GM18858 (cell line): ENCODE data around the gene CCL5.

ENCODE experiments used
- ATAC-seq: cut with Tn5 transposase; IDR thresholded peaks from one replicate; pipeline ENCODE4 v1.9.1; 2021; ENCODE audit not compliant: unreplicated experiment

CCL5 gene

GRCh38 chr17:35868737-35869136 lies 11.4 kb downstream of the CCL5 start, which contains the start of gene HEATR9:
Gene HEATR9, minus strand, starts transcription at chr17:35868891. Its CDS starts 149 bp downstream, at chr17:35868742.
- no peak for ATAC-seq

GRCh38 chr17:35867574-35867973 lies 12.6 kb downstream of the CCL5 start:
- no peak for ATAC-seq

DNA sequence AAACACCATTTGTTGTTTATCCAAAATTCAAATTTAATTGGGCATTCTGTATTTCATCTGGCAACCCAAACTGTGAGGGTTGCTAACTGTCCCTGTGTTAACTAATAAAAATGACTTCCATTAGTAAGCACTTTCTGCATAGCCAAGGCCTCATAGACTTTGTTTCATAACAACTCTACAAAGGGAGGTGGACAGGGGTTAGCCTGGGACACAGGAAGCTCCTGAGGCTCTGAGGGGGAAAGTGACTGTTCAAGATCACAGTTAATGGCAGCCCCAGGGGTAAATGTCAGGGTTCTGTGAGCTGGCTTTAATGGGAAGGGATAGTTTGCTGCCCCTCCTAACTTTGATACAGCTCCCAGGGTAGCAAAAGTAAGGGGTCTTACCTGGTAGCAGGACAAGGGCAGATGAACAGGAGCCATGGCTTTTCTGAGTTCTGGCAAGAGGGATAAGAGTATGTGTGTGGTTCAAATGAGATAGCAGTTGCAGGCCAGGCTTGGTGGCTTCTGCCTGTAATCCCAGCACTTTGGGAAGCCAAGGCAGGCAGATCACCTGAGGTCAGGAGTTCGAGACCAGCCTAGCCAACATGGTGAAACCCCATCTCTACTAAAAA lies 13.7 kb downstream of the CCL5 start:
- ATAC-seq: no peak

GRCh38 chr17:35865412-35866340 lies 14.5 kb downstream of the CCL5 start:
- no peak for ATAC-seq

DNA sequence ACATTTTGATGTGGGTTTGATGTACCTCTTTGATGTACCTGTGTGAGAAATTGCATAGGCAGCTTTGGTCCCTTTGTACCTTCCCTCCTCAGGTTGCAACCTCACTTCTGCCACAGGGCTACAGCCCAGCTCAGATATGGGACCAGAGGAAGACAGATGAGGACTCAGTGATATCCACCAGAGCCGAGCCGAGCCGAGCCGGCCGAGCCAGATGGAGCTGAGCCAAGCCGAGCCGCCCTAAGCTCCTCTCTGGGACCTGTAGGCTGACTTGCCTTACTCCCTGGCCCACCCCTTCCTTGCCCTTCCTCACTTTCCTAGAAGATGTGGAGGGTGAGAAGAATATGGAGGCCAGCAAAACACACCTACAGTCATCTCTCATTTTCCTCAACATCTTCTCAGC lies 15.3 kb downstream of the CCL5 start:
- no peak for ATAC-seq

DNA sequence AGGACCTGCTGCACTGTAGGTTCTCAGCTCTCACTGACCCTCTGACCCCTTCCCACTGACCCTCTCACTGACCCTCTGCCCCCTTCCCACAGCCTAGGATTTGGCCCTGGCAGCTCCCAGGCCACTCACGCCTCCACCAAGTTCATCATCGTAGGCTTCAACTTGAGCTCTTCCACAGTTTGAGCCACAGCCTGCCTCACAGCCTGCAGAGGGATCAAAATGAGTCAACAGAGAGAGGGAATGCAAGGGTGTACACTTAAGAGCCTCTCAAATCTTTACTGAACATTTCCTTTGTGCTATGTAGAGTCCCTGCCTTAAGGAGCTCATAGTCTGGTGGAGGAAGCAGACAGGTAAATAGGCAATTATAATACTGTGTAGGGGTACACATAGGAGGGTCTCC lies 23.6 kb downstream of the CCL5 start:
- no peak for ATAC-seq

GRCh38 chr17:35855965-35856364 lies 24.2 kb downstream of the CCL5 start:
- ATAC-seq: no peak

DNA sequence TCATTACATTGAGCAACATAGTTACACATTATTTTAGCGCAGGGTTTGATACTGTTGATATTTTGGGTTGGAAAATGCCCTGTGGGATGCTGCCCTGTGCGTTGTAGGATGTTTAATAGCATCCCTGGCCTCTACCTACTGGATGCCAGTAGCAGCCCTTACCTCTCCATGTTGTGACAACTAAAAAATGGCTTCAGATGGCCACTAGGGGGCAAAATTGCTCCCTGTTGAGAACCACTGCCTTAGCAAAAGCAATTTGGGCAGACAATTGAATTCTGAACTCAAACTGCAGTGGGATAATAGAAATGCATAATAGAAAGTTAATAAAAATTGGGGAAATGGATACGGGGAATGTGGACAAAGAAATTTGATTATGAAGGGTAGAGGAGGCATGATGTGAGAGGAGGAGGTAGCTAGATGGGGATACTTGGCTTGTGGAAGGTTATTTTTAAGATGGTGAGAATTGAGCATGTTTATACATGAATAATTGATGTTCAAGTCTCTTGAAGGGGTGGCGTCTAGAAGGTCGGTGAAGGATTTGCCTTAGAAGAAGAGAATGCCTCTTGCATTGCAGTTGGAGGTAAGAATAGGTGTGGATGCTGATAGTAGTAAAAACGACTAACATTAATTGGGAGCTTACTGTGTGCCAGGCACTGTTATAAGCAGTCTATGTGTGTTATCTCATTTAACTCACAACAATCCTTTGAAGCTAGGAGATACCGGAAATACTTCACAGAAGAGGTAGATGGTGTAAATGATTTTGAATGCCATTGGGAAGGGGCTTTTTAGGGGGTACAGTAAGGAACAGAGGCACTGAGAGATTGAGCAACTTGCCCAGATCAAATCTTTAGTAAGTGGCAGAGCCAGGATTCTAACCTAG lies 30.5 kb downstream of the CCL5 start:
- ATAC-seq: no peak

- no peak for ATAC-seq
Measured at GRCh38 chr17:35847633-35848373, 32.4 kb downstream of the CCL5 start.

DNA sequence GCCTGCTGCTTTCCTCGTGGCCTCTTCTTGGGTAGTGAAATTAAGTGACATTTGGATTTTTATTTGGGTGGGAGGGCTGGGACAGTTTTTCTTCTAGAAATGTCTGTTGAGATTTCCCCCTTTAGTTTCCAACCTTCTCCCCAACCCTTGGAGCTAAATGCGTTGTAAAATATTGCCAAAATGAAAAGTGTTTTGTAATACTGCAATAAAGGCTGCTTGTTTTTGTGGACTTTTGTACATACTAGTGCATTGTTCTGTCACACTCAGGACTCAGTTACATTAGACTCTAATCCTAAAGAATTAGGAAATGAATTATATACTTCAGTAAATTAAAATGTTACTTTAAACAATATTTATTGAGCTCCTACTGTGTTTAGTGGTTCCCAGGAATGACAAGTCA lies 33.2 kb downstream of the CCL5 start:
- no peak for ATAC-seq

DNA sequence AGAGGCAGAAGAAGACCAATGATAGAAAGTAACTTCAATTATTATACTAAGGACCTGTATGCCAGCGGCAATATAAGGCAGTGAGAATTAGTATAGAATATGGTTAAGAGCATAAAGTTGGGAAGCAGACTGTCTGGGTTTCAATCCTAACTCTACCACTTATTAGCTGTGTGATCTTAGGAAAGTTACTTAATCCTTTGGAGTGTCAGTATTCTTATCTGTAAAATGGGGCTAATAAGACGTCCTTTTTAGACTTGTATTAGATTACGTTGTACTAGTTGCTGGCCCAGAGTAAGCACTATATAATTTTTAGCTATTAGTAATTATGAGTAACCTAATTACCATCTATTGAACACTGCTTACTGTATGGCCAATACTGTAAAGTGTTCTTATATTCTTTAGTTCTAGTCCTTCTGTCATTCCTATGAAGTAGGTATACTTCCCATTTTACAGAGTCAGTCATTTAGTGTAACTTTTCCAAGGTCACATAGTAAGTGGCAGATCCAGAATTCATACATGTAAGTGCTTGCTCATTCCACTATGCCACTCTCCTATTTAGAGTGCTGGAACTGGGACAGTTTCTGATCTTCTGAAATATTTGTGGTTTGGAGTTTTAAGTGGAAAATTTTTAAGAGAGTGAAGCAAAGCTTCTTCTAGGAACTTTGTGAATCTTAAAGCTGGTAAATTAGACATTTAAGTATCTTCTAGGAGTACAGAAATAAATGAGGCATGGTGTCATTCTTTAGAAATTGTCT lies 33.9 kb downstream of the CCL5 start:
- ATAC-seq: no peak

GRCh38 chr17:35844547-35844946 lies 35.6 kb downstream of the CCL5 start:
- no peak for ATAC-seq

GRCh38 chr17:35843698-35844097 lies 36.5 kb downstream of the CCL5 start:
- ATAC-seq: no peak

DNA sequence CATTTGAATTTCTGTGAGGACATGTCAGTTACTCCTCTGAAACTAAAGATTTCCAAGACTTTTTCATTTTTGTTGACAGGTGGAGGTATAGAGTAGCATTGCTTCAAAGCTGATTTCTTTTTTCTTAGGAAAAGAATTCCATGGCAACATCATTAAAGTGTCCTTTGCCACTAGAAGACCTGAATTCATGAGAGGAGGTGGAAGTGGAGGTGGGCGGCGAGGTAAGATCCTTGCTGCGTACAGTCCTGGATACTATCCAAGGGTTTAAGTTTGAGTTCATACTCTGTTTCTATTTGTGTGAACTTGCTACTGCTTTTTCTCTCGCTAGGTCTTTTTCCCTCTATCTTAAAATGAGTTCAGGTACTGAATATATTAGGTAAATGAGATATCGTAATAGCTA lies 37.9 kb downstream of the CCL5 start:
- no peak for ATAC-seq

DNA sequence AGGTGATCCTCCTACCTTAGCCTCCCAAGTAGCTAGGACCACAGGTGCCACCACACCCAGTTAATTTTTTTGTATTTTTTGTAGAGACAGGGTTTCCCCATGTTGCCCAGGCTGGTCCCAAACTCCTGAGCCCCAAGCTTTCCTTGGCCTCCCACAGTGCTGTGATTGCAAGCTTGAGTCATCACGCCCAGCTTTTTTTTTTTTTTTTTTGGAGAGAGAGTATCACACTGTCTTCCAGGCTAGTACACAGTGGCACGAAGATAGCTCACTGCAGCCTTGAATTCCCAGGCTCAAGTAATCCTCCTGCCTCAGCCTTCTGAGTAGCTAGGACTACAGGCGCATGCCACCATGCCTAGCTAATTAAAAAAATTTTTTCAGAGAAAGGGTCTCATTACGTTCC lies 38.7 kb downstream of the CCL5 start:
- no peak for ATAC-seq

DNA sequence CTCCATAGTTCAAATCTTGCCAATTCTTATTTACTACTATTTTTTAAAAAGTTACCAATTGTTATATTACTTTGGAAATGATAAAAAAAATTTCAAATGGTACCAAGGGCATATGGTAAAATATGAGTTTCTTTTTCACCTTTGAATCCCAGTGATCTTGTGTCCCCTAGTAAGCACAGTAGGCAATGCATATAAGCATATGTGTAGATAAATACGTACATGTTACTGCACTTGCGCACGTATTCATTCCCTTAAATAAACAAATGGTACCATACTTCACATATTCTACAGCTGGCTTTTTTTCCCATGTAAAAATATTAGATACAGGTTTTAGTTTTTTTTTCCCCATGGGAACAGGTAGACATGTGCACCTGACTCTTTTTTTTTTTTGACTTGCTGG lies 39.1 kb downstream of the CCL5 start:
- no peak for ATAC-seq

DNA sequence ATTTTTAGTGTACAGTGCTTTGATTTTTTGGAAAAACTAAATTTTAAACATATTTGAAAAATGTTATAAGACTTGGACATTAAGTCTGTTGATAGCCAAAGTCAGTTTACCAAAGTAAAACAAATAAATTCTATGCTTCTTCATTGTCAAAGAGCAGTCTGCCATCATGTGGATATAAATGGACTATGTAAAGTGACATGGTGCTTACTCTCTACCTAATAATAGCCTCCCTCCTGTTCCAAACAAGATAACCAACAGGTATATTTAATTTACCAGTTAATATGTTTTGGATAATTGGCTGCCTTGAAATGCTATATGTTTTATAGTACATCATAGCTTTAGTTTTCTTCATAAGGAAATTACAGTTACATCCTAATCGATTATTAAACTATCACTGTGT lies 55.0 kb downstream of the CCL5 start:
- no peak for ATAC-seq
